RWPE2 (cell line): ENCODE data around the gene UBE2O.

ENCODE experiments used
- ATAC-seq: fragments of 200-7000 bp; cut with Tn5 transposase; 3 replicates; pipeline ENCODE4 v1.9.1; 2021; ENCODE audit warnings: low read depth
- DNase-seq: peaks from one replicate; pipeline ENCODE4 v3.0.0-alpha.2; 2020; ENCODE audit warnings: low spot score
- H3K27ac ChIP-seq: fragments of 450-650 bp; 2 replicates; pipeline ENCODE4 v1.5.1; 2017; ENCODE audit warnings: mild to moderate bottlenecking; ENCODE audit not compliant: poor library complexity, severe bottlenecking
- H3K27me3 ChIP-seq: fragments of 250-450 bp; sonication (Bioruptor Pico); 2 replicates; pipeline ENCODE4 v1.5.1; 2021; ENCODE audit warnings: mild to moderate bottlenecking, moderate library complexity; ENCODE audit not compliant: insufficient read depth, poor library complexity, severe bottlenecking
- H3K36me3 ChIP-seq: fragments of 250-450 bp; sonication (Bioruptor Pico); 2 replicates; pipeline ENCODE4 v1.5.1; 2020; ENCODE audit warnings: low read depth, mild to moderate bottlenecking, moderate library complexity
- H3K4me1 ChIP-seq: fragments of 250-450 bp; sonication (Bioruptor Pico); 2 replicates; pipeline ENCODE4 v1.5.1; 2021; ENCODE audit warnings: mild to moderate bottlenecking, moderate library complexity; ENCODE audit not compliant: insufficient read depth, poor library complexity, severe bottlenecking
- H3K4me3 ChIP-seq: fragments of 250-450 bp; sonication (Bioruptor Pico); 2 replicates; pipeline ENCODE4 v1.5.1; 2021; ENCODE audit warnings: mild to moderate bottlenecking, moderate library complexity; ENCODE audit not compliant: severe bottlenecking
- H3K9me3 ChIP-seq: fragments of 250-450 bp; sonication (Bioruptor Pico); 2 replicates; pipeline ENCODE4 v1.5.1; 2021; ENCODE audit warnings: mild to moderate bottlenecking, moderate library complexity; ENCODE audit not compliant: severe bottlenecking
- CTCF ChIP-seq: fragments of 450-650 bp; IDR thresholded peaks from one replicate; pipeline ENCODE4 v1.5.1; 2017; ENCODE audit warnings: mild to moderate bottlenecking, moderate library complexity; ENCODE audit not compliant: poor library complexity, severe bottlenecking

The UBE2O gene

GRCh38 chr17:76497699-76497978, 44.7 kb upstream of the UBE2O start:
- H3K4me1 ChIP-seq = peaks cover 45% of the 10 kb centered on the region
- H3K27me3 ChIP-seq = no peaks in the 10 kb centered on the region
- no peak overlapping the region for H3K4me3 ChIP-seq
- TF ChIP-seq CTCF = no peak
- ATAC-seq (no peak), DNase-seq (no peak)
- no peaks in the 10 kb centered on the region for H3K36me3 ChIP-seq
- no peaks in the 10 kb centered on the region for H3K9me3 ChIP-seq
- peak overlapping the region; percentile 66 for H3K27ac ChIP-seq

- H3K4me1 ChIP-seq = peaks cover 43% of the 10 kb centered on the region
Measured at GRCh38 chr17:76496464-76496863, 43.5 kb upstream of the UBE2O start.

GRCh38 chr17:76495663-76496400, 42.9 kb upstream of the UBE2O start:
- no peak for TF ChIP-seq CTCF
- Histone ChIP-seq H3K4me1 (peaks cover 42% of the 10 kb centered on the region), H3K27me3 (no peaks in the 10 kb centered on the region), H3K4me3 (no peak overlapping the region), H3K27ac (no peak overlapping the region), H3K36me3 (no peaks in the 10 kb centered on the region), H3K9me3 (no peaks in the 10 kb centered on the region)
- no peak for ATAC-seq
- DNase-seq = no peak

More at GRCh38 chr17:76496464-76496863, 43.5 kb upstream of the UBE2O start:
- no peaks in the 10 kb centered on the region for H3K36me3 ChIP-seq
- no peaks in the 10 kb centered on the region for H3K27me3 ChIP-seq
- no peak overlapping the region for H3K4me3 ChIP-seq
- no peak for DNase-seq
- no peak for TF ChIP-seq CTCF
- ATAC-seq = no peak
- H3K9me3 ChIP-seq = no peaks in the 10 kb centered on the region
- H3K27ac ChIP-seq = no peak overlapping the region

GRCh38 chr17:76493505-76494167, 40.7 kb upstream of the UBE2O start:
- H3K9me3 ChIP-seq = no peaks in the 10 kb centered on the region
- no peak for DNase-seq
- ATAC-seq = no peak
- no peaks in the 10 kb centered on the region for H3K36me3 ChIP-seq
- H3K27ac ChIP-seq = peak overlapping the region; percentile 51
- no peak for TF ChIP-seq CTCF
- H3K4me1 ChIP-seq = peaks cover 27% of the 10 kb centered on the region
- H3K4me3 ChIP-seq = no peak overlapping the region
- no peaks in the 10 kb centered on the region for H3K27me3 ChIP-seq

GRCh38 chr17:76492989-76493501, 40.1 kb upstream of the UBE2O start:
- H3K9me3 ChIP-seq = no peaks in the 10 kb centered on the region
- no peaks in the 10 kb centered on the region for H3K27me3 ChIP-seq
- peak overlapping the region; percentile 51 for H3K27ac ChIP-seq
- TF ChIP-seq CTCF = no peak
- DNase-seq (no peak), ATAC-seq (peak; percentile 76)
- peaks cover 21% of the 10 kb centered on the region for H3K4me1 ChIP-seq
- H3K4me3 ChIP-seq = no peak overlapping the region
- no peaks in the 10 kb centered on the region for H3K36me3 ChIP-seq
